GM08714 (cell line): ENCODE results near the gene ISCA2.

Source experiments
- H3K4me3 ChIP-seq: fragments of 200-500 bp; sonication (Bioruptor generic); 2 replicates; pipeline ENCODE4 v1.5.1; 2014; ENCODE audit warnings: mild to moderate bottlenecking, low read length, inconsistent platforms
- ZNF274 ChIP-seq: IDR thresholded peaks from 2 replicates; pipeline ENCODE4 v1.6.1; 2012; ENCODE audit warnings: mild to moderate bottlenecking, low read depth, low read length

ISCA2 gene

DNA sequence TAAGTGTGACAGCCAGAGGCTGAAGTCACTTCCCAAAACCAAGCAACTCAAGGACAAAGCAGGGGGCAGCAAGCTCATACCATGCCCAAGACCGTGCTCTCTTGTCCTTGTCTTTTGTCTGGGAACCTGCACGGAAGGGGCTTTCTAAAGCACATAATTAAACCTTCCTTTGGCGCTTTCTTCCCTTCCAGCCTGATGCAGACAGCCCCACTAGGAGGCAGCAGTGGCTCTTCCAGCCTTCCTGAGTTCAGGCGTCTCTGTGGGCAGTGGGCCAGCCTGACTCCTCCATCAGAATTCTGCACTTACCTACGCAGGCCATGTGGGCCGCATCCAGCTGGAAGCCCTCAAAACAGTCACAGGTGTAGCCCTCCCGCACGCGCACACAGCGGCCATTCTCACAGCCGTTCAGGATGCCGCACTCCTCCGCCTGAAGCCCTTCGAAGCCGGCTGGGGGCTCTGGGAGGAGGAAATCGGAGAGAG, 7.6 kb downstream of the ISCA2 start:
- no peak for TF ChIP-seq ZNF274

DNA sequence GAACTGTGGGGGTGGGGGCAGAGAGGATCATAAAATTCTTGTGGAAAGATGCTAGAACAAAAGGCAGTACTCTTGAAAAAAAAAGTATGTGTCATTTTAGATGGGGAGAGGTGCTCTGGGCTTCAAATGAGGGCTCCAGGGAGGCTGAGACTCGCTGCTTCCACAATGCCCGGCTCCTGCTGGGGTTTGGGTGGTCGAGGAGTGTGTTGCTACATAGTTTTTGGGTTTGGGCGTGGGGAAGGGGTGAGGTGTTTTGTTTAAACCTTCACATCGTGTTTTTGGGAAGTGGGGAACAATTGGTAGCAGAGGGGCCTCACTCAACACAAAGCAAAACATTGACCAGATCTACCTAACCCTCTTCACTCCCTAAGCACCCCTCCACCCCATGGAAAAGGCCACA, 8.1 kb downstream of the ISCA2 start:
- no peak overlapping the region for H3K4me3 ChIP-seq
- TF ChIP-seq ZNF274: no peak

More for the DNA sequence above, 7.6 kb downstream of the ISCA2 start:
- H3K4me3 ChIP-seq: no peak overlapping the region

- no peak for TF ChIP-seq ZNF274
- no peak overlapping the region for H3K4me3 ChIP-seq
Observed at GRCh38 chr14:74502236-74503019, 8.9 kb downstream of the ISCA2 start.

DNA sequence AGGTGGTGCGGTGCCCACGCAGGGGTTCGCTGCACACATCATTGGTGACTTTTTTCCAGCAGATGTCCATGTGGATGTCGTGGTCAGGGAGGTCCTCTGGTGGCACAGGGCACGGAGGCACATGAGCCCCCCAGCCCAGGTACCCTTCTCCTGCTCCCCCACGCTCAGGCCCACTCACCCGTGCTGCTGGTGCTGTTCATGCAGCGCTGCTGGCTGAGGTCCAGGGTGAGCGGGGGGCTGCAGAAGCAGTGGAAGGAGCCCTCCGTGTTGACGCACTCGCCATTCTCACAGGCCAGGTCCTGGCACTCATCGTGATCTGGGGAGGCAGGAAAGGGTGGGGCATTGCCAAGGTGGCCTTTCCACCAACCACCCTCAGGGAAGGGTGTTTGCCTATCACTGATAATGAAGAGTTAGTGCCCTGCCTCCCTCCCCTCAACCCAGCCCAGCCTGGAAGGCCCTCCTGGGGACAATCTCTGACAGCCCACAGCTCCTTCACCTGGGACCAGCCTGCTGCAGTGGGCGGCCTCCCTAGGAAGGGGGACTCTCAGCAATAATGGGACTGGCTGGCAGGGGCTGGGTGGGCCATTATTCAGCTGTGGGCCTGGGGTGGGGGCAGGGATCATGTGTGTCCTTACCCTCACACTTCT, 9.8 kb downstream of the ISCA2 start:
- no peak overlapping the region for H3K4me3 ChIP-seq
- no peak for TF ChIP-seq ZNF274

- H3K4me3 ChIP-seq: no peak overlapping the region
- no peak for TF ChIP-seq ZNF274
Observed at GRCh38 chr14:74503938-74504335, 10.4 kb downstream of the ISCA2 start.

GRCh38 chr14:74504412-74504811, 10.8 kb downstream of the ISCA2 start:
- TF ChIP-seq ZNF274: no peak
- no peak overlapping the region for H3K4me3 ChIP-seq

DNA sequence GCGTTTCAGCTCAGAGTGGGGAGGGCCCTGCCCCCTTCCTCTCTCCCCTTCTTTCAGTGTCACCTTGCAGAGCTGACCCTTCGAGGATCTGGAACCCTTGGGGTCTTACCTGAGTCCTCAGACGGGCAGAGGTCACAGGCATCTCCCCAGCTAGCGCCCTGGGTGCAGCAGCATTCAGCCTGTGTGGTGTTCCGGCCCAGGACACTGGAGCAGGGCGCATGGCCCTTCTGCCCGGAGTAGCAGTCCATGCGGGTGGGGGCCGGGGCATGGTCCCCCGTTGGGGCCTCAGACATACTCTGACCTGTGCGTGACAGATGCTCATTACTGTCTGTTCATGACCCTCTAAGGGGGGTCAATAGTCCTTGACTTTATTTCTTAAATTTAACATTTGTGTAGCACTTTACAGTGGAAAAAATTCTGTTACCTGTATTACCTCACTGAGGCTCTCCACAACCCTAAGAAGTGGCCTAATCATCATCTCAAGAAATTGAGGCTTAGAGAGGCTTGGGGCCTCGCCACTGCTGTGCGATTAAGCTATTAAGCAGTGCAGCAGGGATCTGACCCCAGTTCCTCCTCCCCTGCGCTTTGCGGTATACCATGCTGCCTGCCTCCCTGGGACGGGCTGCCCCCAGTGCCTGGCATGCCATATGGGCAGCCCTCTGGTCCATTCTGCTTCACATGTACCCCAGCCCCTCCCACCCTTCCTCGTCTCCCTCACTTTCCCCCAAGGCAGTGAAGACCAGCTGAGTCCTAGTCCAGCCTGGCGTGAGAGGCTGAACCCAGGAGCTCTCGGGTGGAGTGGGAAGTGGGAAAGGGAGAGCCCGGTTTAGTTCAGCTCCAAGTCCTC, 11.5 kb downstream of the ISCA2 start:
- no peak overlapping the region for H3K4me3 ChIP-seq
- TF ChIP-seq ZNF274: no peak

DNA sequence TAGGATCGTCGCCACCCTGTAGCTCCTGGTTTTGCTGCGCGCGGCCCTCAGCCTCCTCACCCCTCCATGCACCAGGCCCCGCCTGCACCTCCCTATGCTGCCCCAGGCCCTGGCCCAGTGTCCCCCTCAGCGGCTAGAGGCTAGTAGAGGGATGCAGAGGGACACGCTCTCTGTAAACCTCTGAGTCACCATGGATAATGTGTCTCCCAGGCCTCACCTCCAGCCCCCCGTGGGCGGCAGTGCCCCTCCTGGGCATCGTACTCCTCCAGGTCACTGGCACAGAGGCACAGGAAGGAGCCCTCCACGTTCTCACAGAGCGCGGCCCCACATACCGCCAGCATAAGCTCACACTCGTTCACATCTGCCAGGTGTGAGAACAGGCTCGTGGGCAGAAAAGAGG, 12.3 kb downstream of the ISCA2 start:
- H3K4me3 ChIP-seq: no peak overlapping the region
- TF ChIP-seq ZNF274: no peak

- TF ChIP-seq ZNF274: no peak
- no peak overlapping the region for H3K4me3 ChIP-seq
Observed at GRCh38 chr14:74506411-74506851, 12.9 kb downstream of the ISCA2 start.

DNA sequence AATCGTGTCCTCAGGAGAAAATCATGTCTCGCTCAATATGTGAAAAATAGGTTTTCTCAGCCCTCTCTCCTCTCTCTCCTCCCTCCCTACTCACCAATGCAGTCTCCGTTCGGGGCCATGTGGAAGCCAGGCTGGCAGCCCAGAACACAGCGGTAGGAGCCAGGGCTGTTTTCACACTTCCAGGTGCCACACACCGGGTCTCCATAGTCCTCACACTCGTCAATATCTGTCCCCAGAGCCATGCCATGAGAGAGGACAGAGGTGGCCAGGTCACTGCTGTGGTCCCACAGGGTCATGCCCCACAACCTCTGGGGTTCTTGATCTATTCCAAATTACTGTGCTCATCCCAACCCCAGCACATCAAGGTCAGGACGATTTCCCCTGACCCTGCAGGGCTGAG, 13.5 kb downstream of the ISCA2 start:
- no peak for TF ChIP-seq ZNF274
- H3K4me3 ChIP-seq: no peak overlapping the region

DNA sequence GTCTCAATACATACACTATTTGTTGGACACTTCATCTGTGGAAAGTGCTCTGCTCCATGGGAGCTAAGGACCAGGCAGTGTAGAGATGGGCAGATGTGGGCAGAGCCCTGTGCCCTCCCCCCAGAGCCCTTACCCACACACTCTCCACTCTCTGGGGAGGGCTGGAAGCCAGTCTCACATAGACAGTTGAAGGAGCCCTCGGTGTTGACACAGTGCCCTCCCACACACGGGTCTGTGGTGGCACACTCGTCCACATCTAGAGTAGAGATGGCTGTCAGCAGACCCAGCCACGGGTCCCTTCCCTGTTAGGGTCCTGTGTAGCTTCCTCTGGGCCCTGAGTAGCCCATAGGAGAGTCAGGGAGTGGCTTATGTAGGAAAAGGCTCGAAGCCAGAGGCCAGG, 14.3 kb downstream of the ISCA2 start:
- no peak for TF ChIP-seq ZNF274
- H3K4me3 ChIP-seq: no peak overlapping the region

GRCh38 chr14:74508292-74508731, 14.7 kb downstream of the ISCA2 start:
- TF ChIP-seq ZNF274: no peak
- H3K4me3 ChIP-seq: no peak overlapping the region

- TF ChIP-seq ZNF274: no peak
- H3K4me3 ChIP-seq: no peak overlapping the region
Observed at GRCh38 chr14:74508844-74509428, 15.4 kb downstream of the ISCA2 start.
